IPS DF 4.7 (cell line): Measurements from ENCODE around the gene RPL4.
A peak's percentile ranks its signal among the peaks of the same experiment; 100 is the strongest.
"Not testable (repeated sequence)": the region's sequence is repeated elsewhere in the genome, so short reads cannot be mapped to it uniquely, and the experiment has no call there.

Experiments used
- DNase-seq: peaks from one replicate; pipeline ENCODE4 v3.0.0-alpha.2; 2013; ENCODE audit warnings: low spot score; ENCODE audit errors: extremely low read depth

The RPL4 gene

GRCh38 chr15:66504563-66505429, at the start of gene RPL4, which contains the start of gene ZWILCH:
Gene RPL4 (minus strand): TSS chr15:66504855. CDS start chr15:66504790, 65 bp downstream.
Gene ZWILCH (plus strand): TSS chr15:66505326. CDS start chr15:66505339, 13 bp downstream.
- peak; percentile 58 for DNase-seq

- no peak for DNase-seq
Measured at GRCh38 chr15:66545255-66545654, 40.6 kb upstream of the RPL4 start.

DNA sequence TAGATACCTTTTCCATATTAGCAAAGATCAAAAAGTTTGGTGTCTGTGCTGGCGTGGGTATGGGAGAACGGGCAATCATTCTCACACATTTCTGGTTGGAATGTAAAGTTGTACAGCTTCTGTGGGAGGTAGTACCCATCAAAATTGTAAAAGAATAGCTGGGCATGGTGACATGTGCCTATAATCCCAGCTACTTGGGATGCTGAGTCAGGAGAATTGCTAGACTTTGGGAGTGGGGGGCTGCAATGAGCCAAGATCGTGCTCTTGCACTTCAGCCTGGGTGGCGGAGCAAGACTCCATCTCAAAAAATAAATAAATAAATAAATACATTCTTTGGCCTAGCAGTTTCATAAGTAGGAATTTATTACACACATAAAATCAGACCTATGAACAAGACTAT, 38.2 kb upstream of the RPL4 start:
- DNase-seq, result no peak

GRCh38 chr15:66535056-66535455, 30.4 kb upstream of the RPL4 start:
- DNase-seq, result no peak

GRCh38 chr15:66524838-66525237, 20.2 kb upstream of the RPL4 start:
- no peak for DNase-seq

- no peak for DNase-seq
Measured at GRCh38 chr15:66523926-66524325, 19.3 kb upstream of the RPL4 start.

DNA sequence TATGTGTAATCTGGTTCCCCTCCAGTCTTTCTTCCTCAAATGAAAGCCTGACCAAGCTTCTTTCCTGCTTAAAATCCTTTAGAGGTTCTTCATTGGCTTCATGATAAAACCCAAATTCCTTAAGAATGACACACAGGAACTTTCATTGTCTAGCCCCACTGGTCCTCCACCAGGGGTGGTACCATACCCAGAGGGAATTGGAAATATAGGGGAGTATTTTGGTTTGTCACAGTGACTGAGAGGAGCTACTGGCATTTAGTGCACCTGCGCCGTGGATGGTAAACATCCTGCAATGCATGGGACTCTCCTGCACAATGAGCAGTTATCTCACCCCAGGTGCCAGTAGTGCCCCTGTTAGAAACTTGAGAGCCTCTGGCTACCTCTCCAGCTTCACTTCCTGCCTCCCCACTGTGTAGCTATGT, 11.3 kb upstream of the RPL4 start:
- DNase-seq, result peak; percentile 44

- no peak for DNase-seq
Measured at GRCh38 chr15:66514586-66514985, 9.9 kb upstream of the RPL4 start.

GRCh38 chr15:66508293-66508883, 3.7 kb upstream of the RPL4 start:
- no peak for DNase-seq

GRCh38 chr15:66505818-66506217, 1.2 kb upstream of the RPL4 start:
- DNase-seq, result no peak

- no peak for DNase-seq
Measured at GRCh38 chr15:66505430-66505811, 766 bp upstream of the RPL4 start.

- no peak for DNase-seq
Measured at GRCh38 chr15:66503780-66504562, 684 bp downstream of the RPL4 start.

DNA sequence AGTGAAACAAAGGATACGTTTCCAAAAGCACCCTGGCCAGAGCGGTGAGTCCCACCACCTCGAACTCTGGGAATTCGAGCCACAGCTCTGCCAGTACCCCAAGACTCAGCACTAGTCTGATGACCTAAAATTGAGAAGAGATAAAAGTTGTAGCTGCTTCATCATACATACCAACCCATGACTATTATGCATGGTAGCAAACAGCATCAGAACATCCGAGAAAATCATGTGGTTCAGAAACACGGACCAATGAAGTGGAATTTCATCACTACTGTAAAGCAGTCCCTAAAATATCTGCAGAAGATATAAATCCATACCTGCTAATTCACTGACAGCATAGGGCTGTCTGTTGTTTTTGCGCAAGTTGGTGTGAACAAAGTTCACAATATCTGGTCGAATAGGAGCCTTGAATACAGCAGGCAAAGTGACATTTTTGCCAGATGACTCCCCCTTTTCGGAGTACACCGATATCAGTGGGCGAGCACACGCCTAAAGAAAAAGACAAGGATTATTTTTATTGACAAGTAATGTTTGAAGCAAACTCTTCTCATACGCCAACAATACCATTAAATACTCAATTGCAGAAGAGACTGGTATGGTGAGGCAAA, 1.5 kb downstream of the RPL4 start:
- DNase-seq, result not testable (repeated sequence)

- DNase-seq, result no peak
Measured at GRCh38 chr15:66502491-66502890, 2.2 kb downstream of the RPL4 start.

GRCh38 chr15:66500346-66500745, 4.3 kb downstream of the RPL4 start:
- DNase-seq, result not testable (repeated sequence)

- no peak for DNase-seq
Measured at GRCh38 chr15:66498501-66499386, 5.9 kb downstream of the RPL4 start.

DNA sequence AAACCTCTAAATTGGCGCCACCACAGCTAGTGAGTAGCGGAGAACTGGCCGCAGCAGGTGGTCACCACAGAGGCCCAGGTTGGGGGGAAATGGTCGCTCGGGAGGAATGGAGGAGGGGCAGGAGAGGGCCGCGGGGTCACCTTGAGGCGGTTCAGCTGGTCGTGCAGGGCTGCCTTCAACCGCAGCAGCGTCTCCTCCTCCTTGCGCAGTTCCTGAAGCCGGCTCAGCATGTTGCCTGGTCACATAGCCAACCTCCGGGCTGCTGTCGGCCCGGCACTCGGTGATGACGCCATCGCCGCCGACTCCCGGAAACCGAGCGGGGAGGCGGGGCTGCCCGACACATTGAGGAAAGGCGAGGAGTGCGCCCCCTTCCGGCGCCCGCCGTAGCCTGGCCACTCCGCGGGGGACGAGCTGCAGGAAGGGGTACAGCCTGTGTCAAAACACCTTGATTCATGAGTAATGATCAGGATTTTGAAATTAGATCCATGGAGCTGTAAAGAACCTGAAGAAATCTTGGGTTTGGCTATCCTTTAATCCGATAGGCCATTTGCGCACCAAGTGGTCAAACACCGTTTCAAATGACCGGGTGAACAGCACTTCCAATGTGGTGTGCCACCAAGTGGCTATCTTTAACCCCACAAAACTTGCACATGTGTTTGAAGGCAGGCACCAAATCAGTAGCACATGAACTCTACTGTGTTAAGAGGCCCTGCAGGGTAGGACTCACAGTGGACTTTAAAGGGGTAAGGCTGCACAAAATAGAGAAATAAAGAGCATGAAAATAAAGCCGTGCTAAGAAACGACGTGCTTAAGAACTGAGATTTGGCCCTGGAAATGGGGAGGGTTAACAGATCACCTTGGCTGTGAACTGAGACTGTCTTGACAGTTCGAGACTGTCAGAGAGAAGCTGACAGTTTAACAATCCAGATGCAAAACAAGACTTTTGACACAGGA, 6.9 kb downstream of the RPL4 start, which contains the start of gene SNAPC5:
Gene SNAPC5 (minus strand): TSS at position 261 of the 954 bp plus-strand sequence. CDS start 31 bp downstream, at position 230.
- DNase-seq, result peak; percentile 69

- DNase-seq, result no peak
Measured at GRCh38 chr15:66496951-66497501, 7.6 kb downstream of the RPL4 start.

GRCh38 chr15:66494262-66494661, 10.4 kb downstream of the RPL4 start:
- DNase-seq, result no peak
